Stimulated activated naive CD4-positive, alpha-beta T cell treated with Interleukin-2 at 50 U/mL for 16 hours (primary cell): ENCODE results near the gene HIVEP2.

ENCODE experiments used
- DNase-seq: peaks from one replicate; lab custom pipeline; 2025; lab: John Stamatoyannopoulos, UW

Gene HIVEP2

DNA sequence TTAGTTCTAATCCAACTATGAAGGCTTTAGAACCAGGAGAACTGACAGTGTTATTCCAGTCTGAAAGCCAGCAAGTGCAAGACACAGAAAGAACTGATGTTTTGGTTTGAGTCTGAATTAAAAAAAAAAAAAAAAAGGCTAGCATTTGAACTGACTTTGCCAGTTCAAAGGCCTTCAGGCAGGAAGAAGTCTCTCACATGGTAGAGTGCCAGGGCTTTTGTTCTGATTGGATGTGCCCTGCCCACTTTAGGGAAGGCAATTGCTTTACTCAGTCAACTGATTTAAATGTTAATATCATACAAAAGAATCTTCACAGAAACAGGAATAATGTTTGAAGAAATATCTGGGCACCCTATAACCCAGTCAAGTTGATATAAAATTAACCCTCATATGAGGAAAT is 212.2 kb downstream of the HIVEP2 start:
- DNase-seq = no peak

DNA sequence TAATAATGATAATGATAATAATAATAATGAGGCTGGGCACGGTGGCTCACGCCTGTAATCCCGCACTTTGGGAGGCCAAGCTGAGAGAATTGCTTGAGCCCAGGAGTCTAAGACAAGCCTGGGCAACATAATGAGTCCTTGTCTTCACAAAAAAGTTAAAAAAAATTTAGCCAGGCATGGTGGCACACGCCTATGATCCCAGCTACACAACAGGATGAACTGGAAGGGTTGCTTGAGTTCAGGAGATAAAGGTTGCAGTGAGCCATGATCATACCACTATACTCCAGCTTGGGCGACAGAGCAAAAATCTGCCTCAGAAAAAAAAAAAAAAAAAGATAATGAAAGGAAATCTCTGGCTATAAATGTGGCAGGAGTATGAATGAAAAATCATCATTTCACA is 213.4 kb downstream of the HIVEP2 start:
- no peak for DNase-seq

DNA sequence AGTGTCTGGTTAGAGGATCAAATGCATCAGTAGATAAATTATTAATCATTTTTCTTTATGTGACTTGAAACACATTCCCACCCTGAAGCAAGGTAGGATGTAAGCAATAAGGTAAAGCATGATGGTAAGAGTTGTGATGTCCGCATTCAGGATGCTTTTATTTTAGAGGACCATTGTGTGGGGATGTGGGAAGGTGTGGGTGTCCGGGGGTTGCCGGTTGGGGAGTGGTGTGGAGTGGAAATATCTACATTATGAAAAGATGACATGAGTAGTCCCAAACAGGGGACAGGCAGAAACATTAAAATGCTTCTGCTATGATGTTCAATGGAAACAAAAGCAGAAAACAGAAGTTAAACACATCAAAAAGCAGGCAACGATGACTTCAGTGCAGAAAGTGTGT is 215.4 kb downstream of the HIVEP2 start:
- no peak for DNase-seq

DNA sequence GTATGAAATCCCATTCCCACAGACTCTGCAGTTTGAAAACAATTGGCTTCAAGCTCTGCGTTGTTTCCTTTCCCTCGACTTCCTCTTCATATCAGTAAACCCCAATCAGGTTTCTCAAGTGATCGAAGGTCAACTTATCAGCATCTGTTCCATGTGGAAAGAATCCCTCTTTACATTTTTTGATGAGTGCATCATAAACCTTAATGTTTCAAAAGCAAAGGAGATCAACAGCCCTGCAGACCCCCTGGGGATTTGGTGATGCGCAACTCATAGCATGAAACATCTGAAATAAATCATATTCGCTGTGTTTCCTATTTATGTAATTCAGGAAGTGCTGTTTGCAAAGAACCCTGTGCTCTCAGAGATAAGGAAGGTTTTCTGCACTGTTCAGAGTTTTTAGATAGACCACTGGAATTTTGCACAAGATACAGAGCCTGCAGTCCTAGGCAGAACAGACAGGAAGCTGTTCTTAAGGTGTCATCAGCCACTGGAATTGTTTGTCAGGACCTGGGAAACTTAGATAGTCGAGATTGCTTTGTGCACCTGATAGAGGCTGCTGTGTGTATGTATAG is 216.0 kb downstream of the HIVEP2 start:
- no peak for DNase-seq

DNA sequence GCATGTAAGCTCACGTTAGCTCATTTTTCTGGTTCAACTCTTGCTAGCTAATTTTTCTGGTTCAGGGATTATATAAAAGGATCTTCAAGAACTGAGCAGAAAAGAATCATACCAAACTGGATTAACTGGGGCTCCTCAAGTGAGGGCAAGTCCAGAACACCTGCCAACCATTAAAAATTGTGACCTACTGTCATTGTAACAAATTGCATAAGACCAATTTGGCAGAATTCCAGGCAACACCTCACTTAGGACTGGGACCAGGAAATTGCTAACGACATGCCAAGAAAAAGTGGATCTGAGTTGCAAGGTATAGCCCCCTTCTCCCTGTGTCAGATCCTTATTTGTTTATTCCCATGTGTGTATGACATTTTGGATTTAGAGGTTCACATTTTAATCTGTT is 216.6 kb downstream of the HIVEP2 start:
- DNase-seq = no peak

DNA sequence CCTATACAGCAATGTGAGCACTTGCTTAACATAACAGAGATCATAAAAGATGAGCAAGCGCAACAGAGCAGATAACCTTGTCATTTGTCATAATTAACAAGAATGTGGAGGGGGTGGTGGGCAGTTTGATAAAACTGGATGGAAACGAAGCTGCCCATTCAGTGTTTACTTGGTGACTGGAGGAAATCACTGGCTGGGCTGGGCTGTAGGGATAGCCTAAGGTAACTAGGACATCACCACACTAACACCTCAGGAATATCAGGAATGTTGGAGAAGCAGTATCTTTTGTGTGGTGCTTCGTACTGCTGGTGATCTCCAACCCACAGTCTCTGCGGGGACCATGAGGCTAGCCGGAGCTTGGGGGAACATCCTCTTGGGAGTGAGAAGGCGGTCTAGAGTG is 218.4 kb downstream of the HIVEP2 start:
- DNase-seq = no peak

DNA sequence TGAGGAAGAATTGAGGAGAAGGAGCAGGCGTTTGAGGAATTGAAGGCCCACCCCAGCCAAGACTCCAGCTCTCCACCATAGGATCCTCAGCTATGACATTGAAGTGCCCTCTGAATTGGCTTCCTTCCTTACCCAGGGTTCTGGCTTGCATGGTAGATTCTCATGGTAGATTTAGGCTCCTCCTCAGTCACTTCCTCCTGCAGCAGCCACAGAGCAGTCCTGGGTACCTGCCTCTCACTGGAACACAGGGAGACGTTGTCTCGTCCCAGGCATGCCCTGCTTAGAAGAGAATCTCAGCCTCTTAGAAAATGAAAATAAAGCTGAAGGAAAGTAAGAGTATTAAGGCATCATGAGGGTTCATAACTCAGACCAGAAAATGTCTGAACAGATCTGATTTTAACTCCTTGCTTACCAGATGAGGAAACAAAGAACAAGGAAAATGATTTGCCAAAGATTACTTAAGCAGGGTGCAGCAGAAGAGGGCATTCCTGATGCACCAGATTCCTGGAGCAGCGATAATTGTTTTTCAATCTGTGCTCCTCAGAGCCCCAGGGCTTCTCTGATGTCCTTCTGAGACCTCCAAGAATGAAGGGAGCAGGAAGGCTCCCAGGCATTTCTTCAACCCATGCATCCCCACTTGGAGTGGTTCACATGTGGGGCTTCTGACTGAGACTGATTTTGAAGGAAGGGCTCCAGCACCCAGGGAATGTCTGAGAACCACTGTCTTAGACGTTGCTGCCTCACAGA is 219.8 kb downstream of the HIVEP2 start:
- no peak for DNase-seq

DNA sequence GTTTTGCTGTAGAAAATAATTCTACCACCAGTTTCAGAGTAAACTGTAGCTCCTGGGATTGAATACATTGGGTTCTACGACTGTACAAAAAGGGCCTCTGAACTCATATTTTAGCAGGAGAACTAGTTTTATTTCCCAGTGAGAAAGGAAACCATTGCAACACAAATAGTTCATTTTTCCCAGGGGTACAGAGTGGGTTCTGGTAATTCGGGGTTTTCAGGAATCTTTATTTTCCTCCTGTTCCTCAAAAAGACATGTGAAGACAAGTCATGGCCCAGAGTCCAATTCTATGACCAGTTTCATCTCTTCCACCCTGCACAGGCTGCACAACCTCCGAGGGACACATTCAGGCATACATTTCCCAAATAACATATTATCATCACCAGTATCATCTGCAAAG is 222.1 kb downstream of the HIVEP2 start:
- DNase-seq = no peak

DNA sequence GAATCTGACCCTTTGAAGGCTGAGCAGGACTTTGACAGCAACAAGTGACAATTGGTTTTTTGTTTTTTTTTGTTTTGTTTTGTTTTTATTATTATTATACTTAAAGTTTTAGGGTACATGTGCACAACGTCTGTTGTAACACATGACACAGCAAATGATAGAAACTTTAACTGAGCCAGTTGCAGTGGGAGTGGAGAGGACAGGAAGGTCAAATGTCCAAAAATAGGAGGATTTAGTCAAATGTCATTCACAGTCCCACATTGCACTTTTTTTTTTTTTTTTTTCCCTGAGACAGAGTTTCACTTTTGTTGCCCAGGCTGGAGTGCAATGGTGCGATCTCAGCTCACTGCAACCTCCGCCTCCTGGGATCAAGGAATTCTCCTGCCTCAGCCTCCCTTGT is 223.0 kb downstream of the HIVEP2 start:
- DNase-seq = no peak

DNA sequence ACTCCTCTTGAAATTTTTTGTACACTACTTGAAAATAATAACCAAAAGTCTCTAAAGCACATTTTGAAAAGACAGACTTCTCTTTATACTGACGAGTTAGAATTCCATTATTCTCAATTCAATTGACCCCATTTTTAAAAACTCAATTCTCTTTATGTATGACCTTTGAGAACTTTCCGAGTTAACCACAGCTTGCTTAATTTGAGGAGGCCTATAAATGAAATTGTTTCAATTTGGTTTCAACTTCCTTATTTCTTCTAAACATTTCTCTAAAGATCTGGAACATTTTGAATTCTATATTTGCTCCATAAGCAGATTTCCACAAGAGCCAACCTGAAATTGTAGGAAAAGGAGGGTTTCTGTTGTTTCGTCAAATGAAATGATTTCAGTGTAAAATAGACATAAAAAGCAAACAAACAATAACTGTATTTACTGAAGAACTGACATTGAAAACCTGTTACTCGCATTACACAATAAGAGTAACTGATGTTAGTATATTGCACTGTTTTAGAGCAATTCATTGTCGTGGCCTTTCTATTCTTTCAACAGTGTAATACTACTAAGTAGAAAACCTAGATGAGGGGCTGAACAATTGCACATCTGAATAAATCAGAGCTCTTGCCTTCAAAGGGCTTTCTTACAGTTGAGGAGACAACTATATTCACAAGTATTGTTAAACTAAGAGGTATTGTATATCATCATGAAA is 223.6 kb downstream of the HIVEP2 start:
- no peak for DNase-seq

DNA sequence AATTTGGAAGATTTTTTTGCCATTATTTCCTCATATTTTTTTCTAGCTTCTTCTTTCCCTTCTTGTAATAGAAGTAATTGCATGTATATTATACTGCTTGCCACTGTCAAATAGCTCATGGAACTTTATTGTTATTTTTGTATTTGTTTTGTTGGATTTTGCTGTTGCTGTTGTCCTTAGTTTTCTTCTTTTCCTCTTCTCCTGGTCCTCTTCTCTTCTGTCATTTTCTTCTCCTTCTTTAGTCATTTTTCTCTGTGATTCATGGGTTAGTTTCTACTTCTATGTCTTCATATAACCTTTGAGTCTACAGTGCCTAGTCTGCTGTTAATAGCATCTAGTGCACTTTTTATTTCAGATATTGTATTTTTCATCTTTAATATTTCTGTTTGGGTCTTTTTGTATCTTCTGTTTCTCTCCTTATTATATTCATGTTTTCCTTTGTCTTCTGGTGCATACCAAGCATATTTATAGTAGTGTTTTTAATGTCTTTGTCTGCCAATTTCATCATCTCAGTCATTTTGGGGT is 226.2 kb downstream of the HIVEP2 start:
- no peak for DNase-seq

DNA sequence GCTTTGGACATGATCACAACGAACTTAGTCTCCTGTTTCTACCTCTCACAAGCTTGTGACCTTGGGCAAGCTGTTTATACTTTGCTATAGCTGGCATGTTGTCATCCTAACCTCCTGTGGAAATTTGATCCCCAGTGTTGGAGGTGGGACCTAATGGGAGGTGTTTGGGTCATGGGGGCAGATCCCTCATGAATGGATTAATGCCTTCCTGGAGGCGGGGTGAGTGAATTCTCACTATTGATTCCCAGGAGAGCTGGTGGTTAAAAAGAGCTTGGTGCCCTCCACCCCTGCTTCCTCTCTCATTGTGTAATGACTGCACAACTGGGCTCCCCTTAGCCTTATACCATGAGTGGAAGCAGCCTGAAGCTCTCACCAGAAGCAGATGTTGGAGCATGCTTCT is 228.9 kb downstream of the HIVEP2 start:
- DNase-seq = no peak

DNA sequence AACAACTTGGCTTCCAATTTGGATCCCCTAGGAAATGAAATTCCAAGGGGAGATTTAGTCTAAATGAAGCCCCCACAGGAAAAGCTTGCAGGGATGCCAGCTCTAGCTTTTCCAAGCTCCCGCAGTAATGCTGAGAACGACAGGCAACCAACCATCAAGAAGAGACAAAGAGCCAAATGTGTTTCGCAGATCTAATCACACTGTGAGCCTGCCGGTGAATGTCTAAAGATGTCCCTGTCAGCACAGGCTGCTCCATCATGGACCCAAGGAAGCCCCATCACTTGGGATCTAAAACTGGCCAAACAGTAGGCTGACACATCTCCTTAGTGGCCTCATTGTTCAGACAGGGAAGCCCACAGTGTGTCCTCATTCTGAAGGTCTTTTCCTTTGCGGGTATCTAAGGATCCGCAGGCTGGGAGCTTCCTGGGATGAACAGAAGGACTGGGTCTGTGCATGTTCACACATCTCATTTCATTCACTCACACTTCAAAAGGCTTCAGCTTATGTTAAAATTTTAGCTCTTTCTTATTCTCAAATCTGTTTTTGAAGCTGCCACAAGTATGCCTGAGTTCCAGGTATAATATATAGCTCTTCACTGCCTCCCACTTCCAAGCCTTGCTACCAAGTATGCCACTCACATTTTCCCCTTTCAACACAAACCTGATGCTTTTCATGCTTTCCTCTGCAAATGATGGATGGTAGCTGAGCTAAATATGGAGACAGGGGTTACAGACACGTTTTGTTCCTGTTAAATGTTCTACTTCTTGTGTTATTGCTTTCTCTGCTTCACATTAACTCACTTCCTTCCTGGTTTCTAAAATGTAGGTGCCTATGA is 229.8 kb downstream of the HIVEP2 start:
- no peak for DNase-seq

DNA sequence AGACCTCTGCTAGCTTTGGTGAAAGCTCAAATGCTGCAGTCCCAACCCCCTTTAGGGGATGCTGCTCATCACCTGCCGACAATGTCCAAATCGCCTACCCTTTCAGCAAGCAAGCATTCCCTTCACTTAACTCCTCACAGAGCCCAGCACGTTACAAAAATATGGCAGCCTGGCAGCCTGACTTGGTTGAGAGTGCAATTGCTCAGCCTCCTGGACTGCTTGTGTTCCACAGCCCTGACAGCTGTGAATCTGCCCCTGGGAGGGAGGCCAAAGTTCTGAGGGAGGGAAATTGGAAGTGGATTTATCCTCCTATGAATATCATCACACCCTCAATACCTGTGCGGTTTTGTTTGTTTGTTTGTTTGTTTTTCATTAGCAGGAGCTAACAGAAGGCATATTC is 231.0 kb downstream of the HIVEP2 start:
- DNase-seq = no peak

DNA sequence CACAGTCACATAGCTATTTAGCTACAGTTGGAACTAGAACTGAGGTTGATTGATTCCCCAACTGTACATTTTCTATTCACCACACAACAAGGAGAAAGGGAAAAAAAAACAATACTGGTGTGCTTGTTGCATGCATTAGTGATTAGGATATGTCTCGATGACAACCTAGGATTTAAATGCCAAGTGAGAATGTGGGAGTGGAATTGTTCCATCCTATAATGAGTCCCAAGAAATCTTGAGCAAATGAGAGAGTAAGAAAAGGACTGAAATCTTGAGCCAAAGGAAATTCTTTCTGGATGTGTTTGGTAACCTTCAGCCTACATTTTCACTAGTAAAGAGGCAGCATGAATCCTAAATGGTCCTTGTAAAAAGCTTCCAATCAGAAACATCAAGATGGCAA is 232.7 kb downstream of the HIVEP2 start:
- no peak for DNase-seq

DNA sequence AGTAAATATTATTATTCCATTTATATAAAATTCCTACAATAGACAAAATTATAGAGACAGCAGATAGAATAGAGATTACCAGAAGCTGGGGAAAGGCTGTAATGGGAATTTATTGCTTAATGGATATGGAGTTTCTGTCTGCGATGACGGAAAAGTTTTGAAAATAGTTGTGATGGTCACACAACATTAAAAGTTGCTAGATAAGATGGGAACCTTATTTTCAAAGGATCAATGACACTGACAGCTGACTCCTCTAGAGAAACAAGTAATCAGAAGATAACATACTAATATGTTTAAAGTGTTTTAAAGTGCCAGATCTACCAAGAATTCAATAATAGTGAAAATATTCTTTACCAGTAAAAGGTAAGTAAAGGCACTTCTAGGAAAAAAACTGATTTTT is 236.3 kb downstream of the HIVEP2 start:
- DNase-seq = no peak

DNA sequence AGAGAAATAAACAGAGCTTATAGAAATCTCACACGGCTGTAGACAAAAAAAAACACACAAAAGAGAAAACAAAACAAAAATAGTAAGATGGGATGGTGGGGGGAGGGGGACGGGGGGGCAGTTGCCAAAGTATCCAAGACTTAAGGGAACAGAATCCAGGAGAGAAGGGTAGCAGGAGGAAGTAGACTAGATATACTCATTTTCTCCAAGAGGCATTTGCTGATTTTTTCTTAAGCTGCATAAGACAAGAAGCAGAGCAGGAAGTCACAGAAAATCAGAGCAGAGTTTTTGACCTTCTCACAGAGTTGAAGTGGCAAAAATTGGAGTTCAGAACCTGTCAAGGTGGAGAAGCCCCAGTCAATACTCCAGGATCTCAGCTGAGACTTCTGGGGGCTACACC is 237.7 kb downstream of the HIVEP2 start:
- no peak for DNase-seq

DNA sequence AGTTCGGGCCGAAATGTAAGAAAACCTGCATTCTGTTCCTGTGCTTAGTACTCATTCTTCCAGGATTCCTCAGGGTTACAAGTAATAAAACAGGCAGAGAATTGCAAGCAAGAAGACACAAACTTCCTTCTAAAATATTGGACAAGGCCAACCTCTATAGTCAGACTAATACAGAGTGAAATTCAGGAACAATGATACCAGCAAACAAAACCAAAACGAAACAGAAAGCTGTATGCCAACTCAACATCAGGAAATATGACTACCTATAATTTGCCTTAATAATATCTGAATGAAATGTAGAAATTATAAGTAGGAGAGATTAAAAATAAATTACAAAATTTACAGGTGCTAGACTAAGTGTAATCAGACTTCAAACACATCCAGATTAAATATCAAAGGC is 238.8 kb downstream of the HIVEP2 start:
- no peak for DNase-seq

DNA sequence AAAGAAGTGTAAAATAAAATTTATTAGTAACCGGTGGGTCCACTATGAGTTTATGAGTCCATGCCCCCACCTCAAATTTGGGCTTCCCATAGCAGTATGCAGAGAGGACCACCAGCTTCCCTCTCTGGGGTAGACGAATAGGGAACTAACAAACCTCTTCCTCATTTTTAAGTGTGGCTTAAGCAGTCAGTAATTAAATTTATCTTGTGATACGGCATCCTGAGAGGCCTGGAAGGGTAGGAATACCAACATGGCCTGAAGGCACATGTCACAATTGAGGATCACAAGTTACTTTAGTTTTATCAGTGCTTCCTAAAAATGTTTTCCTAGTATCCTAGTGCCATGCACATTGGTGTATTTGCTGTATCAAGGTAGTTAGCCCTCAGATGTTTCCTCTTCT is 239.9 kb downstream of the HIVEP2 start:
- no peak for DNase-seq

DNA sequence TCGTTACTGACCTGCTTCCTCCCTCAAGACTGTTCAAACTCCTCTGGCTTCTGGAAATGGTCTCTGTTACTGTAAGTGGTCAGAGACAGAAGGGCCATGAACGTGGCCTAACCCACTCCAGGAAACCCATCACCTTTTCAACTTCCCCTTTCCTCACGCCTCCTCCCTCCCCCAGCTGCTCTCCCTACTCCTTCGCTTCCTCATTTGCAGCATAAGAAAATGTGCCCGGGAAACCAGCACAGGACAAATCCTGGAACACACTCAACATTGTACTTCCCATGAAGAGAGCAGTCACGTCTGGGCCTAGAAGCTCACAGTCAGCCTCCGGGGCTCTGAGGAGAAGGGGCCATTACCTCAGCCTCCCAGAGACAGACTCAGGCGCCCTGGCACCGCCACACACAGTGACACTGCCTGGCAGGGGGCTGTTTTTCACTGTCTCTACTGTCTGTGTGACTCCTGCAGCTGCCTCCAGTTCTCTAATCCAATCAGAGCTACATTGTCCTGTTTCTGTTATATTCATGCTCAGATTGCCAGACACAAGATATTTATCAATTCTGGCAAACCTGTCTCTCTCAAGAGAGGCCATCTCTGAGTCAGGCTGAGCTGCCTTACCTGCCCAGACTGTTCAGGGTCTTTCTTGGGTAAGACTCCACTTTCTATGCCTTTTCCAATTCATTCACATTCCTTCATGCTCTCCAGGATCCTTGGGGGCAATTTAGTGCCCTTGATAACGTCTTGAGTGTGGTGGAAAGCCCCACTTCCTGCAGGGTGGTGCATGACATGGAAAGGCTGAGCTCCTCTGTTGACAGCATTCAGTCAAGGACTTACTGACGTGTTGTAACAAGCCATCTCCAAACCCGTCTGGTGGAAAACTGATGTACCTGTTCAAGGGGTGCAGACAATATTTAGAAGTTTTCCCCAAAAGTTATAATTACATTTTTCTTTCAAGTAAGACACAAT is 242.2 kb downstream of the HIVEP2 start:
- no peak for DNase-seq
